Natural killer cell (primary cell): ENCODE results near the gene SLC16A11. TPM values are rescaled to one million over a fixed set of nuclear protein-coding genes. Genes with fewer than 3 reads are reported as not detected.

Experiments
- ATAC-seq, 3 donors: fragments of 150-1000 bp in 2 of 3; fragments of 200-7000 bp in 1 of 3; cut with Tn5 transposase; 1 replicate in 1 of 3; 2 replicates in 2 of 3; pipeline ENCODE4 v1.10.0; 2021; ENCODE audit warnings: mild to moderate bottlenecking in 2 of 3, moderate library complexity in 2 of 3
- DNase-seq, 2 donors: peaks; one replicate each; pipeline versions ENCODE4 v3.0.0 to v3.0.0-alpha.2; 2013 to 2021; ENCODE audit warnings: mixed read lengths in 1 of 2
- H3K27ac ChIP-seq: one replicate; pipeline ENCODE4 v1.5.1; 2013; ENCODE audit warnings: mild to moderate bottlenecking, low read length
- H3K27me3 ChIP-seq: one replicate; pipeline ENCODE4 v1.6.1; 2013; ENCODE audit warnings: low read length; ENCODE audit not compliant: control insufficient read depth, insufficient read depth
- H3K36me3 ChIP-seq: one replicate; pipeline ENCODE4 v1.6.1; 2013; ENCODE audit warnings: low read length; ENCODE audit not compliant: control insufficient read depth, insufficient read depth
- H3K4me1 ChIP-seq: one replicate; pipeline ENCODE4 v1.6.1; 2013; ENCODE audit warnings: low read length; ENCODE audit not compliant: control insufficient read depth, insufficient read depth
- H3K4me3 ChIP-seq: one replicate; pipeline ENCODE4 v1.5.1; 2013; ENCODE audit warnings: low read length
- H3K9me3 ChIP-seq: one replicate; pipeline ENCODE4 v1.6.1; 2013; ENCODE audit warnings: low read length; ENCODE audit not compliant: control insufficient read depth, insufficient read depth
- H3K27ac Mint-ChIP-seq, 2 donors: one replicate each; pipeline ENCODE4 v1.8.0; 2022; ENCODE audit warnings: mild to moderate bottlenecking in 2 of 2, mixed read lengths in 2 of 2, moderate library complexity in 1 of 2
- H3K27me3 Mint-ChIP-seq, 2 donors: one replicate each; pipeline ENCODE4 v1.8.0; 2022; ENCODE audit warnings: low read depth in 2 of 2, mixed read lengths in 2 of 2
- H3K36me3 Mint-ChIP-seq: one replicate; pipeline ENCODE4 v1.8.0; 2022; ENCODE audit warnings: mixed read lengths
- H3K4me1 Mint-ChIP-seq, 2 donors: one replicate each; pipeline ENCODE4 v1.8.0; 2022; ENCODE audit warnings: mixed read lengths in 2 of 2
- H3K4me3 Mint-ChIP-seq: one replicate; pipeline ENCODE4 v1.8.0; 2022; ENCODE audit warnings: mild to moderate bottlenecking, moderate library complexity, mixed read lengths
- H3K9me3 Mint-ChIP-seq, 2 donors: one replicate each; pipeline ENCODE4 v1.8.0; 2022; ENCODE audit warnings: mixed read lengths in 2 of 2
- CTCF ChIP-seq: fragments of 200-600 bp; IDR thresholded peaks from one replicate; pipeline ENCODE4 v1.8.0; 2022; ENCODE audit warnings: antibody characterized with exemption
- WGBS: methylation state at CpG from one replicate; pipeline ENCODE4 v1.1.7; 2013; ENCODE audit warnings: missing lambda C conversion rate; ENCODE audit not compliant: insufficient coverage; 5-methylcytosine and 5-hydroxymethylcytosine counted together
- intact Hi-C: fragments of 100-400 bp; cut with micrococcal nuclease; formaldehyde crosslinking; loops from one replicate; pipeline ENCODE4 v1.14.2; 2022
- total RNA-seq, 4 donors: library from RNA; stranded (reverse); fragments of 120-200 nt in 1 of 4; gene quantifications; one replicate each; pipeline versions ENCODE4 v1.2.3 to v1.2.4, GENCODE V29; 2013 to 2022

SLC16A11 gene
- total RNA-seq, 3 donors from 2014 or later (not counting 1 experiment from before 2014, with no cell fraction given): 1.2 to 2.5 (median 1.6) TPM

- Mint-ChIP-seq H3K4me3 (peak overlapping the region; percentile 97), H3K27me3 (no peaks in the 10 kb centered on the region), H3K9me3 (no peaks in the 10 kb centered on the region), H3K27ac (peak overlapping the region; percentile 96 to 100), H3K4me1 (peaks cover 80 to 86% of the 10 kb centered on the region in 2 donors), H3K36me3 (no peaks in the 10 kb centered on the region)
- ATAC-seq: peak; percentile 75 to 92 (median 79)
- under 1% methylated on average over 73 of the region's 75 CpGs for WGBS
- Histone ChIP-seq H3K4me1 (peaks cover 78% of the 10 kb centered on the region), H3K27ac (peak overlapping the region; percentile 97), H3K36me3 (peaks cover 14% of the 10 kb centered on the region), H3K4me3 (peak overlapping the region; percentile 92), H3K9me3 (no peaks in the 10 kb centered on the region), H3K27me3 (no peaks in the 10 kb centered on the region)
- peak; percentile 73 for TF ChIP-seq CTCF
- peak; percentile 94 to 99 for DNase-seq
- intact Hi-C loops: loop anchor here (5.0 to 10.0 kb wide), 3 partner anchors 260 to 670 kb away; partner anchors contain the start of genes C17orf100, MED31, TP53 and WRAP53
These were observed 29.5 kb downstream of the SLC16A11 start for GRCh38 chr17:7014261-7014994.

GRCh38 chr17:7011942-7012254 is 32.0 kb downstream of the SLC16A11 start:
- no peak for ATAC-seq
- H3K36me3 Mint-ChIP-seq: no peaks in the 10 kb centered on the region
- H3K4me1 Mint-ChIP-seq: peaks cover 68 to 70% of the 10 kb centered on the region in 2 donors
- no peaks in the 10 kb centered on the region for H3K27me3 ChIP-seq
- H3K9me3 ChIP-seq: no peaks in the 10 kb centered on the region
- peak overlapping the region; percentile 96 to 100 for H3K27ac Mint-ChIP-seq
- peak overlapping the region; percentile 97 for H3K27ac ChIP-seq
- peak overlapping the region; percentile 97 for H3K4me3 Mint-ChIP-seq
- H3K4me3 ChIP-seq: peak overlapping the region; percentile 92
- peaks cover 58% of the 10 kb centered on the region for H3K4me1 ChIP-seq
- no peaks in the 10 kb centered on the region for H3K9me3 Mint-ChIP-seq
- no peak for TF ChIP-seq CTCF
- no peak for DNase-seq
- no peaks in the 10 kb centered on the region for H3K27me3 Mint-ChIP-seq
- peaks cover 13% of the 10 kb centered on the region for H3K36me3 ChIP-seq
- 0% methylated on average over 4 of the region's 6 CpGs for WGBS
- intact Hi-C loops: loop anchor here (5.0 to 10.0 kb wide), 3 partner anchors 257 to 673 kb away; partner anchors contain the start of genes C17orf100, MED31, TP53 and WRAP53

- H3K27me3 ChIP-seq: no peaks in the 10 kb centered on the region
- Mint-ChIP-seq H3K36me3 (no peaks in the 10 kb centered on the region), H3K4me3 (peak overlapping the region; percentile 97), H3K27me3 (no peaks in the 10 kb centered on the region), H3K4me1 (peaks cover 65 to 68% of the 10 kb centered on the region in 2 donors), H3K9me3 (no peaks in the 10 kb centered on the region), H3K27ac (peak overlapping the region; percentile 96 to 100)
- no peak overlapping the region for H3K27ac ChIP-seq
- H3K9me3 ChIP-seq: no peaks in the 10 kb centered on the region
- no peak for DNase-seq
- peak overlapping the region; percentile 92 for H3K4me3 ChIP-seq
- 60% methylated on average over 13 of the region's 14 CpGs for WGBS
- TF ChIP-seq CTCF: no peak
- intact Hi-C loops: loop anchor here (5.0 to 10.0 kb wide), 3 partner anchors 257 to 673 kb away; partner anchors contain the start of genes C17orf100, MED31, TP53 and WRAP53
- peaks cover 53% of the 10 kb centered on the region for H3K4me1 ChIP-seq
- peaks cover 12% of the 10 kb centered on the region for H3K36me3 ChIP-seq
- ATAC-seq: no peak
These were observed 32.5 kb downstream of the SLC16A11 start for GRCh38 chr17:7011415-7011814.
